HAP-1 (cell line): Measurements from ENCODE around the gene KCNN4.
"Not testable (repeated sequence)": the region's sequence is repeated elsewhere in the genome, so short reads cannot be mapped to it uniquely, and the experiment has no call there.

Experiments used
- DNase-seq, 2 experiments: peaks; one replicate each; pipeline ENCODE4 v3.0.0-alpha.2; 2016 to 2020; ENCODE audit warnings: low spot score in 2 of 2
- H3K27me3 ChIP-seq: fragments of 250-450 bp; sonication (Bioruptor Pico); 2 replicates; pipeline ENCODE4 v1.5.1; 2020; ENCODE audit warnings: low read depth, mild to moderate bottlenecking, moderate library complexity
- H3K36me3 ChIP-seq: fragments of 250-450 bp; sonication (Bioruptor Pico); replicated peaks from 2 replicates; pipeline ENCODE4 v1.5.1; 2020; ENCODE audit warnings: mild to moderate bottlenecking
- H3K4me1 ChIP-seq: fragments of 250-450 bp; sonication (Bioruptor Pico); 2 replicates; pipeline ENCODE4 v1.5.1; 2020; ENCODE audit warnings: mild to moderate bottlenecking
- H3K4me3 ChIP-seq: fragments of 250-450 bp; sonication (Bioruptor Pico); 2 replicates; pipeline ENCODE4 v1.5.1; 2020; ENCODE audit warnings: mild to moderate bottlenecking, moderate library complexity
- H3K9me3 ChIP-seq: fragments of 250-450 bp; sonication (Bioruptor Pico); 2 replicates; pipeline ENCODE4 v1.5.1; 2020; ENCODE audit warnings: mild to moderate bottlenecking, moderate library complexity
- in situ Hi-C: fragments of 300-500 bp; cut with MboI; formaldehyde crosslinking; loops from 3 replicates; pipeline ENCODE4 v1.14.3; 2020; ENCODE audit warnings: low sequenced_read_pairs, inconsistent platforms, mixed read lengths

Gene KCNN4

GRCh38 chr19:43780706-43781525 lies at the start of gene KCNN4:
Gene KCNN4, minus strand, starts transcription at chr19:43780973. Its CDS starts 112 bp downstream, at chr19:43780861.
- DNase-seq: no peak
- no peak within 1 kb of the TSS for H3K4me3 ChIP-seq
- in situ Hi-C loops: no loop called here
- H3K36me3 ChIP-seq: no peaks in the 10 kb centered on the region
- no peaks in the 10 kb centered on the region for H3K9me3 ChIP-seq
- no peaks in the 10 kb centered on the region for H3K27me3 ChIP-seq
- H3K4me1 ChIP-seq: no peaks in the 10 kb centered on the region

GRCh38 chr19:43826787-43827754 lies 46.3 kb upstream of the KCNN4 start, which contains the start of gene ZNF283:
Gene ZNF283, plus strand, starts transcription at chr19:43827321. Its CDS starts 6,184 bp downstream, at chr19:43833505.
- Histone ChIP-seq H3K36me3 (peaks cover 6% of the 10 kb centered on the region), H3K9me3 (peaks cover 3% of the 10 kb centered on the region; the same call in 1 of the 2 replicates), H3K4me1 (0 out of 2 replicates have a peak, but pooled peaks cover 5% of the 10 kb centered on the region), H3K4me3 (peak within 1 kb of the TSS; percentile 56), H3K27me3 (peaks cover 3% of the 10 kb centered on the region; the same call in 1 of the 2 replicates)
- peak; percentile 90 to 94 for DNase-seq
- in situ Hi-C loops: no loop called here

GRCh38 chr19:43824572-43824971 lies 43.8 kb upstream of the KCNN4 start:
- H3K9me3 ChIP-seq, DNase-seq, H3K4me3 ChIP-seq, H3K4me1 ChIP-seq, in situ Hi-C loops, H3K27me3 ChIP-seq, H3K36me3 ChIP-seq: not testable (repeated sequence)

GRCh38 chr19:43823856-43824255 lies 43.1 kb upstream of the KCNN4 start:
- H3K36me3 ChIP-seq, H3K4me3 ChIP-seq, H3K9me3 ChIP-seq, in situ Hi-C loops, H3K4me1 ChIP-seq, H3K27me3 ChIP-seq, DNase-seq: not testable (repeated sequence)

GRCh38 chr19:43820884-43821215 lies 40.1 kb upstream of the KCNN4 start:
- Histone ChIP-seq H3K4me3 (no peak overlapping the region), H3K9me3 (no peaks in the 10 kb centered on the region), H3K36me3 (no peaks in the 10 kb centered on the region), H3K27me3 (peaks cover 3% of the 10 kb centered on the region; the same call in 1 of the 2 replicates), H3K4me1 (no peaks in the 10 kb centered on the region)
- DNase-seq: no peak
- in situ Hi-C loops: no loop called here

GRCh38 chr19:43820098-43820883 lies 39.5 kb upstream of the KCNN4 start:
- no peaks in the 10 kb centered on the region for H3K36me3 ChIP-seq
- H3K9me3 ChIP-seq: no peaks in the 10 kb centered on the region
- no peak overlapping the region for H3K4me3 ChIP-seq
- in situ Hi-C loops: no loop called here
- peaks cover 3% of the 10 kb centered on the region; the same call in 1 of the 2 replicates for H3K27me3 ChIP-seq
- DNase-seq: no peak
- no peaks in the 10 kb centered on the region for H3K4me1 ChIP-seq

GRCh38 chr19:43818500-43818899 lies 37.7 kb upstream of the KCNN4 start:
- H3K9me3 ChIP-seq: no peaks in the 10 kb centered on the region
- in situ Hi-C loops: no loop called here
- H3K4me3 ChIP-seq: no peak overlapping the region
- DNase-seq: no peak
- H3K4me1 ChIP-seq: no peaks in the 10 kb centered on the region
- H3K36me3 ChIP-seq: no peaks in the 10 kb centered on the region
- H3K27me3 ChIP-seq: no peaks in the 10 kb centered on the region

- H3K27me3 ChIP-seq, H3K36me3 ChIP-seq, H3K4me3 ChIP-seq, H3K9me3 ChIP-seq, H3K4me1 ChIP-seq, DNase-seq, in situ Hi-C loops: not testable (repeated sequence)
Observed at GRCh38 chr19:43817454-43817853, 36.7 kb upstream of the KCNN4 start.

- Histone ChIP-seq H3K27me3 (no peaks in the 10 kb centered on the region), H3K4me3 (no peak overlapping the region), H3K4me1 (no peaks in the 10 kb centered on the region), H3K9me3 (no peaks in the 10 kb centered on the region; the same call in 1 of the 2 replicates), H3K36me3 (no peaks in the 10 kb centered on the region)
- in situ Hi-C loops: no loop called here
- DNase-seq: no peak
Observed at GRCh38 chr19:43814663-43815352, 34.0 kb upstream of the KCNN4 start.

- Histone ChIP-seq H3K4me1 (no peaks in the 10 kb centered on the region), H3K36me3 (no peaks in the 10 kb centered on the region), H3K4me3 (no peak overlapping the region), H3K9me3 (no peaks in the 10 kb centered on the region; the same call in 1 of the 2 replicates), H3K27me3 (peaks cover 3% of the 10 kb centered on the region; the same call in 1 of the 2 replicates)
- no peak for DNase-seq
- in situ Hi-C loops: no loop called here
Observed at GRCh38 chr19:43812688-43813087, 31.9 kb upstream of the KCNN4 start.

- H3K9me3 ChIP-seq: no peaks in the 10 kb centered on the region; the same call in 1 of the 2 replicates
- in situ Hi-C loops: no loop called here
- no peaks in the 10 kb centered on the region for H3K4me1 ChIP-seq
- H3K27me3 ChIP-seq: peaks cover 4% of the 10 kb centered on the region; the same call in 1 of the 2 replicates
- no peaks in the 10 kb centered on the region for H3K36me3 ChIP-seq
- H3K4me3 ChIP-seq: no peak overlapping the region
- no peak for DNase-seq
Observed at GRCh38 chr19:43812259-43812658, 31.5 kb upstream of the KCNN4 start.

- Histone ChIP-seq H3K9me3 (no peaks in the 10 kb centered on the region; the same call in 1 of the 2 replicates), H3K4me3 (no peak overlapping the region), H3K36me3 (no peaks in the 10 kb centered on the region), H3K27me3 (peaks cover 4% of the 10 kb centered on the region; the same call in 1 of the 2 replicates), H3K4me1 (no peaks in the 10 kb centered on the region; the same call in 1 of the 2 replicates)
- no peak for DNase-seq
- in situ Hi-C loops: no loop called here
Observed at GRCh38 chr19:43811837-43812236, 31.1 kb upstream of the KCNN4 start.
